ENCODE results near the gene MIA.
"Not testable (repeated sequence)": the region's sequence is repeated elsewhere in the genome, so short reads cannot be mapped to it uniquely, and the experiment has no call there.

Gene MIA

GRCh38 chr19:40780582-40780981, 5.3 kb downstream of the MIA start:
- DNase-seq (ENCODE audit: low spot score), result no peak

- no peak for DNase-seq (ENCODE audit: low spot score)
Observed at GRCh38 chr19:40781140-40781539, 5.8 kb downstream of the MIA start.

GRCh38 chr19:40783711-40784110, 8.4 kb downstream of the MIA start:
- no peak for DNase-seq (ENCODE audit: low spot score)

GRCh38 chr19:40784146-40784545, 8.8 kb downstream of the MIA start:
- not testable (repeated sequence) for DNase-seq (ENCODE audit: low spot score)

- DNase-seq (ENCODE audit: low spot score), result no peak
Observed at GRCh38 chr19:40785526-40785925, 10.2 kb downstream of the MIA start.

- no peak for DNase-seq (ENCODE audit: low spot score)
Observed at GRCh38 chr19:40786060-40787037, 11.0 kb downstream of the MIA start.

GRCh38 chr19:40791349-40791748, 16.0 kb downstream of the MIA start:
- DNase-seq (ENCODE audit: low spot score), result no peak

- DNase-seq (ENCODE audit: low spot score), result no peak
Observed at GRCh38 chr19:40791996-40792395, 16.7 kb downstream of the MIA start.

- no peak for DNase-seq (ENCODE audit: low spot score)
Observed at GRCh38 chr19:40797166-40797962, 22.0 kb downstream of the MIA start.

GRCh38 chr19:40797963-40798682, 22.8 kb downstream of the MIA start:
- DNase-seq (ENCODE audit: low spot score), result no peak

- DNase-seq (ENCODE audit: low spot score), result peak; percentile 99
Observed at GRCh38 chr19:40798683-40799557, 23.6 kb downstream of the MIA start, which contains the start of gene EGLN2. EGLN2 (plus strand) TSS chr19:40799191; CDS start chr19:40800573, 1,382 bp downstream.

GRCh38 chr19:40799558-40800338, 24.4 kb downstream of the MIA start:
- DNase-seq (ENCODE audit: low spot score), result no peak

- DNase-seq (ENCODE audit: low spot score), result no peak
Observed at GRCh38 chr19:40800339-40800996, 25.1 kb downstream of the MIA start.

- no peak for DNase-seq (ENCODE audit: low spot score)
Observed at GRCh38 chr19:40800997-40801377, 25.7 kb downstream of the MIA start.

- no peak for DNase-seq (ENCODE audit: low spot score)
Observed at GRCh38 chr19:40801426-40802299, 26.3 kb downstream of the MIA start.

- no peak for DNase-seq (ENCODE audit: low spot score)
Observed at GRCh38 chr19:40802300-40803169, 27.2 kb downstream of the MIA start.

GRCh38 chr19:40803170-40803856, 28.0 kb downstream of the MIA start:
- no peak for DNase-seq (ENCODE audit: low spot score)
